Neural cell (in vitro differentiated cells): ENCODE measurements around the gene NCK2. TPM values are rescaled to one million over a fixed set of nuclear protein-coding genes. Genes with fewer than 3 reads are reported as not detected.

Experiments used
- H2AFZ ChIP-seq: fragments of 200-600, 300-800 bp; sonication (generic), shearing (Covaris generic); 2 replicates; pipeline ENCODE4 v1.6.0; 2014; ENCODE audit warnings: low read depth, mild to moderate bottlenecking, antibody characterized with exemption, low read length, moderate library complexity
- H3F3A ChIP-seq: fragments of 200-600 bp; shearing (Covaris generic); 2 replicates; pipeline ENCODE4 v1.6.1; 2016; ENCODE audit warnings: mild to moderate bottlenecking, moderate library complexity, mixed read lengths, antibody characterized with exemption, low read length; ENCODE audit not compliant: insufficient read depth, poor library complexity, severe bottlenecking
- H3K27ac ChIP-seq: fragments of 200-600, 300-800 bp; sonication (generic), shearing (Covaris generic); 2 replicates; pipeline ENCODE4 v1.5.1; 2014; ENCODE audit warnings: mild to moderate bottlenecking, low read length, moderate library complexity
- H3K27me3 ChIP-seq: fragments of 300-800, 200-600 bp; sonication (generic), shearing (Covaris generic); 2 replicates; pipeline ENCODE4 v1.6.0; 2014; ENCODE audit warnings: mild to moderate bottlenecking, low read depth, low read length, moderate library complexity; ENCODE audit not compliant: insufficient read depth
- H3K36me3 ChIP-seq: fragments of 300-800, 200-600 bp; sonication (generic), shearing (Covaris generic); 2 replicates; pipeline ENCODE4 v1.5.1; 2014; ENCODE audit warnings: mild to moderate bottlenecking, antibody characterized with exemption, low read length, moderate library complexity; ENCODE audit not compliant: insufficient read depth
- H3K4me2 ChIP-seq: fragments of 300-800, 200-600 bp; sonication (generic), shearing (Covaris generic); 2 replicates; pipeline ENCODE4 v1.6.0; 2014; ENCODE audit warnings: mild to moderate bottlenecking, low read length
- H3K4me3 ChIP-seq: fragments of 300-800, 200-600 bp; sonication (generic), shearing (Covaris generic); 2 replicates; pipeline ENCODE4 v1.5.1; 2014; ENCODE audit warnings: mild to moderate bottlenecking, low read length, moderate library complexity
- H3K79me2 ChIP-seq: fragments of 200-600 bp; shearing (Covaris generic); replicated peaks from 2 replicates; pipeline ENCODE4 v1.6.0; 2014; ENCODE audit warnings: mild to moderate bottlenecking, low read length, moderate library complexity; ENCODE audit not compliant: insufficient read depth
- H3K9ac ChIP-seq: fragments of 300-800, 200-600 bp; sonication (generic), shearing (Covaris generic); 2 replicates; pipeline ENCODE4 v1.6.1; 2016; ENCODE audit warnings: mild to moderate bottlenecking, low read length, mixed read lengths
- H3K9me2 ChIP-seq: fragments of 200-600 bp; shearing (Covaris generic); 2 replicates; pipeline ENCODE4 v1.6.1; 2016; ENCODE audit warnings: mild to moderate bottlenecking, low read length, mixed read lengths; ENCODE audit not compliant: insufficient read depth
- H3K9me3 ChIP-seq: fragments of 200-600, 300-800 bp; sonication (generic), shearing (Covaris generic); 2 replicates; pipeline ENCODE4 v1.6.1; 2016; ENCODE audit warnings: mild to moderate bottlenecking, mixed run types, low read length, moderate library complexity, mixed read lengths
- H4K20me1 ChIP-seq: fragments of 200-600 bp; shearing (Covaris generic); 2 replicates; pipeline ENCODE4 v1.6.1; 2016; ENCODE audit warnings: mild to moderate bottlenecking, mixed run types; ENCODE audit not compliant: insufficient read depth
- RAD21 ChIP-seq: fragments of 450-650 bp; conservative IDR thresholded peaks from 2 replicates; pipeline ENCODE4 v1.6.1; 2014; ENCODE audit warnings: antibody characterized with exemption, mild to moderate bottlenecking, moderate library complexity
- REST ChIP-seq: IDR thresholded peaks from 2 replicates; pipeline ENCODE4 v1.6.1; 2012; ENCODE audit warnings: borderline replicate concordance
- SMC3 ChIP-seq: fragments of 450-650 bp; conservative IDR thresholded peaks from 2 replicates; pipeline ENCODE4 v1.6.1; 2014; ENCODE audit warnings: antibody characterized with exemption, mild to moderate bottlenecking, moderate library complexity; ENCODE audit not compliant: poor library complexity
- TAF1 ChIP-seq: IDR thresholded peaks from 2 replicates; pipeline ENCODE4 v1.6.1; 2012; ENCODE audit warnings: low read depth
- polyA plus RNA-seq: library from polyadenylated mRNA; depleted of rRNA; stranded (reverse); fragments of >200 nt; gene quantifications from 2 replicates; pipeline ENCODE4 v1.2.3, GENCODE V29; 2014

Gene NCK2
- polyA plus RNA-seq, 1 donor from 2014 or later, result 49.4 TPM

GRCh38 chr2:105812180-105813044 is 67.7 kb downstream of the NCK2 start (continued):
- no peak for TF ChIP-seq TAF1

GRCh38 chr2:105813045-105813315 is 68.3 kb downstream of the NCK2 start:
- Histone ChIP-seq H3K27me3 (no peaks in the 10 kb centered on the region), H3K36me3 (no peaks in the 10 kb centered on the region), H3K4me3 (no peak overlapping the region), H3K9ac (no peak overlapping the region), H3K27ac (no peak overlapping the region), H3K9me3 (no peaks in the 10 kb centered on the region), H3K9me2 (no peaks in the 10 kb centered on the region), H3F3A (no peaks in the 10 kb centered on the region), H3K4me2 (no peak overlapping the region), H3K79me2 (peaks cover 67% of the 10 kb centered on the region), H4K20me1 (no peaks in the 10 kb centered on the region), H2AFZ (no peak overlapping the region)
- no peak for TF ChIP-seq RAD21

- no peaks in the 10 kb centered on the region for H3K36me3 ChIP-seq
- peaks cover 67% of the 10 kb centered on the region for H3K79me2 ChIP-seq
Measured at GRCh38 chr2:105813405-105813804, 68.7 kb downstream of the NCK2 start.

More at GRCh38 chr2:105813405-105813804, 68.7 kb downstream of the NCK2 start:
- Histone ChIP-seq H4K20me1 (no peaks in the 10 kb centered on the region), H3K9me2 (no peaks in the 10 kb centered on the region), H3K27me3 (no peaks in the 10 kb centered on the region), H3K4me3 (no peak overlapping the region), H3K4me2 (no peak overlapping the region), H2AFZ (no peak overlapping the region), H3F3A (no peaks in the 10 kb centered on the region), H3K9me3 (no peaks in the 10 kb centered on the region), H3K9ac (no peak overlapping the region), H3K27ac (no peak overlapping the region)
- TF ChIP-seq REST (no peak), SMC3 (no peak)
